GM23338 (cell line): ENCODE measurements around the gene EXOC4. TPM values are rescaled to one million over a fixed set of nuclear protein-coding genes. Genes with fewer than 3 reads are reported as not detected.

Source experiments
- ATAC-seq: fragments of 200-7000 bp; cut with Tn5 transposase; 3 replicates; pipeline ENCODE4 v1.9.1; 2020
- DNase-seq: peaks from one replicate; pipeline ENCODE4 v3.0.0-alpha.2; 2015; ENCODE audit warnings: low spot score
- H2AFZ ChIP-seq: fragments of 200-600 bp; sonication (generic); 2 replicates; pipeline ENCODE4 v1.8.0; 2016; ENCODE audit warnings: antibody characterized with exemption, mild to moderate bottlenecking, moderate library complexity
- H3F3A ChIP-seq: fragments of 200-600 bp; sonication (generic); replicated peaks from 2 replicates; pipeline ENCODE4 v1.8.0; 2017; ENCODE audit warnings: antibody characterized with exemption, mixed run types, low read depth
- H3K27ac ChIP-seq: fragments of 200-600 bp; sonication (generic); 2 replicates; pipeline ENCODE4 v1.6.1; 2016; ENCODE audit warnings: low read depth
- H3K27me3 ChIP-seq: fragments of 200-600 bp; sonication (generic); 2 replicates; pipeline ENCODE4 v1.8.0; 2016; ENCODE audit warnings: mild to moderate bottlenecking, mixed run types, moderate library complexity; ENCODE audit not compliant: insufficient read depth
- H3K36me3 ChIP-seq: fragments of 200-600 bp; sonication (generic); 2 replicates; pipeline ENCODE4 v1.8.0; 2016; ENCODE audit warnings: mild to moderate bottlenecking; ENCODE audit not compliant: insufficient read depth
- H3K4me1 ChIP-seq: fragments of 200-600 bp; sonication (generic); 2 replicates; pipeline ENCODE4 v1.8.0; 2016; ENCODE audit warnings: mild to moderate bottlenecking, moderate library complexity; ENCODE audit not compliant: insufficient read depth
- H3K4me2 ChIP-seq: fragments of 200-600 bp; sonication (generic); 2 replicates; pipeline ENCODE4 v1.7.1; 2017; ENCODE audit warnings: mixed run types
- H3K4me3 ChIP-seq: fragments of 200-600 bp; sonication (generic); 2 replicates; pipeline ENCODE4 v1.6.1; 2016; ENCODE audit warnings: mixed run types
- H3K79me2 ChIP-seq: fragments of 200-600 bp; sonication (generic); replicated peaks from 2 replicates; pipeline ENCODE4 v1.8.0; 2017; ENCODE audit warnings: mild to moderate bottlenecking; ENCODE audit not compliant: insufficient read depth
- H3K9me2 ChIP-seq: fragments of 200-600 bp; sonication (generic); 2 replicates; pipeline ENCODE4 v1.8.0; 2017; ENCODE audit not compliant: insufficient read depth
- H4K20me1 ChIP-seq: fragments of 200-600 bp; sonication (generic); replicated peaks from 2 replicates; pipeline ENCODE4 v1.8.0; 2017; ENCODE audit warnings: mild to moderate bottlenecking; ENCODE audit not compliant: insufficient read depth
- H3K27ac Mint-ChIP-seq: 2 replicates; pipeline ENCODE4 v1.8.0; 2020; ENCODE audit warnings: inconsistent platforms, mild to moderate bottlenecking, moderate library complexity, mixed read lengths
- H3K27me3 Mint-ChIP-seq: 3 replicates; pipeline ENCODE4 v1.8.0; 2022; ENCODE audit warnings: low read depth, mild to moderate bottlenecking, moderate library complexity, mixed read lengths, inconsistent platforms; ENCODE audit not compliant: insufficient read depth, poor library complexity
- H3K36me3 Mint-ChIP-seq: 3 replicates; pipeline ENCODE4 v1.8.0; 2021; ENCODE audit warnings: low read depth, mild to moderate bottlenecking, inconsistent platforms, moderate library complexity, mixed read lengths
- H3K4me1 Mint-ChIP-seq: 3 replicates; pipeline ENCODE4 v1.8.0; 2020; ENCODE audit warnings: mild to moderate bottlenecking, inconsistent platforms, mixed read lengths
- H3K4me3 Mint-ChIP-seq: 3 replicates; pipeline ENCODE4 v1.8.0; 2021; ENCODE audit warnings: moderate library complexity, mild to moderate bottlenecking, inconsistent platforms, mixed read lengths
- H3K9me3 Mint-ChIP-seq: 3 replicates; pipeline ENCODE4 v1.8.0; 2020; ENCODE audit warnings: moderate library complexity, mild to moderate bottlenecking, inconsistent platforms, mixed read lengths
- CREB1 ChIP-seq: fragments of 250-450 bp; sonication (Bioruptor Pico); IDR thresholded peaks from 2 replicates; pipeline ENCODE4 v1.5.0; 2020; ENCODE audit warnings: low read depth, mild to moderate bottlenecking, moderate library complexity
- EZH2 ChIP-seq: fragments of 200-600 bp; sonication (generic); IDR thresholded peaks from one replicate; pipeline ENCODE4 v1.8.0; 2017; ENCODE audit warnings: antibody characterized with exemption, mild to moderate bottlenecking, low read depth; ENCODE audit not compliant: unreplicated experiment
- EZH2phosphoT487 ChIP-seq: fragments of 200-600 bp; sonication (generic); IDR thresholded peaks from one replicate; pipeline ENCODE4 v1.8.1; 2018; ENCODE audit warnings: antibody characterized with exemption; ENCODE audit not compliant: unreplicated experiment
- JUNB ChIP-seq: IDR thresholded peaks from one replicate; pipeline ENCODE4 v1.6.1; 2016; ENCODE audit warnings: antibody characterized with exemption; ENCODE audit not compliant: unreplicated experiment
- NANOG ChIP-seq: IDR thresholded peaks from 2 replicates; pipeline ENCODE4 v1.6.1; 2016; ENCODE audit warnings: antibody characterized with exemption, borderline replicate concordance
- POLR2AphosphoS5 ChIP-seq: IDR thresholded peaks from 2 replicates; pipeline ENCODE4 v1.6.1; 2016; ENCODE audit warnings: antibody characterized with exemption, low read depth
- REST ChIP-seq: IDR thresholded peaks from one replicate; pipeline ENCODE4 v1.6.1; 2018; ENCODE audit warnings: antibody characterized with exemption; ENCODE audit not compliant: unreplicated experiment
- STAT1 ChIP-seq: IDR thresholded peaks from one replicate; pipeline ENCODE4 v1.6.1; 2016; ENCODE audit warnings: antibody characterized with exemption; ENCODE audit not compliant: unreplicated experiment
- ZNF114 ChIP-seq: fragments of 250-450 bp; sonication (Bioruptor Pico); IDR thresholded peaks from 2 replicates; pipeline ENCODE4 v1.5.0; 2020; ENCODE audit warnings: mild to moderate bottlenecking, moderate library complexity
- ZNF331 ChIP-seq: fragments of 250-450 bp; sonication (Bioruptor Pico); IDR thresholded peaks from 2 replicates; pipeline ENCODE4 v1.5.0; 2020; ENCODE audit warnings: low read depth, mild to moderate bottlenecking, moderate library complexity
- ZNF462 ChIP-seq: fragments of 250-450 bp; sonication (Bioruptor Pico); IDR thresholded peaks from 2 replicates; pipeline ENCODE4 v1.5.0; 2020; ENCODE audit warnings: mild to moderate bottlenecking, moderate library complexity
- polyA plus RNA-seq: library from polyadenylated mRNA; unstranded; fragments of >200 nt; fragmentation: Nextera tagmentation; extraction: Ambion mirVana; gene quantifications from 2 replicates; pipeline ENCODE4 v1.2.1, GENCODE V29; 2016
- total RNA-seq: library from RNA; depleted of rRNA; stranded (reverse); fragments of >200 nt; shearing (Covaris generic); gene quantifications from 2 replicates; pipeline ENCODE4 v1.2.3, GENCODE V29; 2014
- TF ChIP-seq, protein P1 (sequence below), 2 experiments: fragments of 200-600 bp in 1 of 2; sonication (generic) in 1 of 2; conservative IDR thresholded peaks; 2 replicates each; pipeline versions ENCODE4 v1.5.1 to v1.6.1; 2016 to 2017; ENCODE audit warnings: antibody characterized with exemption in 2 of 2, low read depth in 2 of 2, mild to moderate bottlenecking in 2 of 2, moderate library complexity in 1 of 2
- TF ChIP-seq, protein P2 (sequence below): IDR thresholded peaks from 2 replicates; pipeline ENCODE4 v1.6.1; 2016; ENCODE audit warnings: antibody characterized with exemption

EXOC4 gene
- total and polyA plus RNA-seq, 2 experiments from 2014 or later, result 37.5 to 52.7 TPM

DNA sequence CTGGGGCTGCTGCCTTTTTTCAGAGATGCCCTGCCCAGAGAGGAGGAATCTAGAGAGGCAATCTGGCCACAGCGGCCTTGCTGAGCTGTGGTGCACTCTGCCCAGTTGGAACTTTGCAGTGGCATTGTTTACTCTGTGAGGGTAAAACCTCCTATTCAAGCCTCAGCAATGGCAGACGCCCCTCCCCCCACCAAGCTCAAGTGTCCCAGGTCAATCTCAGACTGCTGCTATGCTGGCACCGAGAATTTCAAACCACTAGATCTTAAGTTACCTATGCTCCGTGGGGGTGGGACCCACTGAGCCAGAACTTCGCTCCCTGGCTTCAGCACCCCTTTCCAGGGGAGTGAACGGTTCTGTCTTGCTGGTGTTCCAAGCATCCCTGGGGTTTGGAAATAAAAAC lies 77.2 kb downstream of the EXOC4 start (continued):
- TF ChIP-seq JUNB (no peak), CREB1 (CRISPR knock-in tag) (no peak)

- H3K36me3 ChIP-seq, result no peaks in the 10 kb centered on the region
- no peak overlapping the region for H3K4me3 ChIP-seq
- no peak overlapping the region for H3K4me2 ChIP-seq
- H3K4me1 ChIP-seq, result peaks cover 9% of the 10 kb centered on the region; the same call in 1 of the 2 replicates
- no peak overlapping the region for H3K27ac Mint-ChIP-seq
- H4K20me1 ChIP-seq, result no peaks in the 10 kb centered on the region; the same call in 1 of the 2 replicates
- H3K4me3 Mint-ChIP-seq, result no peak overlapping the region
- DNase-seq (no peak), ATAC-seq (no peak)
- H3K9me2 ChIP-seq, result no peaks in the 10 kb centered on the region
- peaks cover 5% of the 10 kb centered on the region for H3K27me3 Mint-ChIP-seq
- no peaks in the 10 kb centered on the region for H3F3A ChIP-seq
- TF ChIP-seq REST (no peak), ZNF114 (CRISPR knock-in tag) (no peak), ZNF331 (no peak), EZH2 (no peak), ZNF462 (CRISPR knock-in tag) (no peak), POLR2AphosphoS5 (no peak), CREB1 (CRISPR knock-in tag) (no peak), NANOG (no peak), EZH2phosphoT487 (no peak), STAT1 (no peak), JUNB (no peak)
- TF ChIP-seq, protein P1, sequence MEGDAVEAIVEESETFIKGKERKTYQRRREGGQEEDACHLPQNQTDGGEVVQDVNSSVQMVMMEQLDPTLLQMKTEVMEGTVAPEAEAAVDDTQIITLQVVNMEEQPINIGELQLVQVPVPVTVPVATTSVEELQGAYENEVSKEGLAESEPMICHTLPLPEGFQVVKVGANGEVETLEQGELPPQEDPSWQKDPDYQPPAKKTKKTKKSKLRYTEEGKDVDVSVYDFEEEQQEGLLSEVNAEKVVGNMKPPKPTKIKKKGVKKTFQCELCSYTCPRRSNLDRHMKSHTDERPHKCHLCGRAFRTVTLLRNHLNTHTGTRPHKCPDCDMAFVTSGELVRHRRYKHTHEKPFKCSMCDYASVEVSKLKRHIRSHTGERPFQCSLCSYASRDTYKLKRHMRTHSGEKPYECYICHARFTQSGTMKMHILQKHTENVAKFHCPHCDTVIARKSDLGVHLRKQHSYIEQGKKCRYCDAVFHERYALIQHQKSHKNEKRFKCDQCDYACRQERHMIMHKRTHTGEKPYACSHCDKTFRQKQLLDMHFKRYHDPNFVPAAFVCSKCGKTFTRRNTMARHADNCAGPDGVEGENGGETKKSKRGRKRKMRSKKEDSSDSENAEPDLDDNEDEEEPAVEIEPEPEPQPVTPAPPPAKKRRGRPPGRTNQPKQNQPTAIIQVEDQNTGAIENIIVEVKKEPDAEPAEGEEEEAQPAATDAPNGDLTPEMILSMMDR (conservative IDR thresholded peaks at IDR 0.05; ENCODE audit: low read depth in 2 of 2), result no peak
- TF ChIP-seq, protein P2, sequence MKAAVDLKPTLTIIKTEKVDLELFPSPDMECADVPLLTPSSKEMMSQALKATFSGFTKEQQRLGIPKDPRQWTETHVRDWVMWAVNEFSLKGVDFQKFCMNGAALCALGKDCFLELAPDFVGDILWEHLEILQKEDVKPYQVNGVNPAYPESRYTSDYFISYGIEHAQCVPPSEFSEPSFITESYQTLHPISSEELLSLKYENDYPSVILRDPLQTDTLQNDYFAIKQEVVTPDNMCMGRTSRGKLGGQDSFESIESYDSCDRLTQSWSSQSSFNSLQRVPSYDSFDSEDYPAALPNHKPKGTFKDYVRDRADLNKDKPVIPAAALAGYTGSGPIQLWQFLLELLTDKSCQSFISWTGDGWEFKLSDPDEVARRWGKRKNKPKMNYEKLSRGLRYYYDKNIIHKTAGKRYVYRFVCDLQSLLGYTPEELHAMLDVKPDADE, result no peak
- H3K27me3 ChIP-seq, result no peaks in the 10 kb centered on the region
- H3K4me1 Mint-ChIP-seq, result peaks cover 14% of the 10 kb centered on the region; the same call in 2 of the 3 replicates
- H2AFZ ChIP-seq, result no peak overlapping the region
- H3K36me3 Mint-ChIP-seq, result peaks cover 51% of the 10 kb centered on the region
- peaks cover 32% of the 10 kb centered on the region for H3K9me3 Mint-ChIP-seq
- H3K27ac ChIP-seq, result no peak overlapping the region
- peaks cover 33% of the 10 kb centered on the region for H3K79me2 ChIP-seq
Observed at GRCh38 chr7:133331861-133332260, 79.0 kb downstream of the EXOC4 start.
